ENCODE measurements around the gene CCL2. TPM values are rescaled to one million over a fixed set of nuclear protein-coding genes. Genes with fewer than 3 reads are reported as not detected.

CCL2 gene
- total RNA-seq, 1 donor from 2014 or later: not detected

DNA sequence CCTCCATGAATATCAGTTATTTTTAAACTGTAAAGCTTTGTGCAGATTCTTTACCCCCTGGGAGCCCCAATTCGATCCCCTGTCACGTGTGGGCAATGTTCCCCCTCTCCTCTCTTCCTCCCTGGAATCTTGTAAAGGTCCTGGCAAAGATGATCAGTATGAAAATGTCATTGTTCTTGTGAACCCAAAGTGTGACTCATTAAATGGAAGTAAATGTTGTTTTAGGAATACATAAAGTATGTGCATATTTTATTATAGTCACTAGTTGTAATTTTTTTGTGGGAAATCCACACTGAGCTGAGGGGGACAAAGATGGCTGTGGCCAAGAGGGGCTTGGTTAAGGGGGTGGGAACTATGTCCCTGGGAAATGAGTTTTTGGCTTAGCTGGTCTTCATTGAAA is 32.8 kb downstream of the CCL2 start:
- Mint-ChIP-seq H3K4me3 (ENCODE audit: unreplicated experiment) (no peak overlapping the region), H3K9me3 (ENCODE audit: unreplicated experiment) (no peaks in the 10 kb centered on the region), H3K27me3 (ENCODE audit: unreplicated experiment) (peaks cover 2% of the 10 kb centered on the region), H3K36me3 (ENCODE audit: unreplicated experiment) (no peaks in the 10 kb centered on the region), H3K27ac (ENCODE audit: unreplicated experiment) (no peak overlapping the region), H3K4me1 (ENCODE audit: low read depth, unreplicated experiment) (no peaks in the 10 kb centered on the region)
- TF ChIP-seq, protein P1, sequence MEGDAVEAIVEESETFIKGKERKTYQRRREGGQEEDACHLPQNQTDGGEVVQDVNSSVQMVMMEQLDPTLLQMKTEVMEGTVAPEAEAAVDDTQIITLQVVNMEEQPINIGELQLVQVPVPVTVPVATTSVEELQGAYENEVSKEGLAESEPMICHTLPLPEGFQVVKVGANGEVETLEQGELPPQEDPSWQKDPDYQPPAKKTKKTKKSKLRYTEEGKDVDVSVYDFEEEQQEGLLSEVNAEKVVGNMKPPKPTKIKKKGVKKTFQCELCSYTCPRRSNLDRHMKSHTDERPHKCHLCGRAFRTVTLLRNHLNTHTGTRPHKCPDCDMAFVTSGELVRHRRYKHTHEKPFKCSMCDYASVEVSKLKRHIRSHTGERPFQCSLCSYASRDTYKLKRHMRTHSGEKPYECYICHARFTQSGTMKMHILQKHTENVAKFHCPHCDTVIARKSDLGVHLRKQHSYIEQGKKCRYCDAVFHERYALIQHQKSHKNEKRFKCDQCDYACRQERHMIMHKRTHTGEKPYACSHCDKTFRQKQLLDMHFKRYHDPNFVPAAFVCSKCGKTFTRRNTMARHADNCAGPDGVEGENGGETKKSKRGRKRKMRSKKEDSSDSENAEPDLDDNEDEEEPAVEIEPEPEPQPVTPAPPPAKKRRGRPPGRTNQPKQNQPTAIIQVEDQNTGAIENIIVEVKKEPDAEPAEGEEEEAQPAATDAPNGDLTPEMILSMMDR (IDR thresholded peaks at IDR 0.05; ENCODE audit: partially characterized antibody, unreplicated experiment): no peak
- DNase-seq: no peak

- Mint-ChIP-seq H3K9me3 (ENCODE audit: unreplicated experiment) (peaks cover under 1% of the 10 kb centered on the region), H3K27me3 (ENCODE audit: unreplicated experiment) (peaks cover 2% of the 10 kb centered on the region), H3K36me3 (ENCODE audit: unreplicated experiment) (no peaks in the 10 kb centered on the region), H3K4me1 (ENCODE audit: low read depth, unreplicated experiment) (no peaks in the 10 kb centered on the region), H3K27ac (ENCODE audit: unreplicated experiment) (no peak overlapping the region), H3K4me3 (ENCODE audit: unreplicated experiment) (no peak overlapping the region)
- TF ChIP-seq, protein P1 (IDR thresholded peaks at IDR 0.05; ENCODE audit: partially characterized antibody, unreplicated experiment): no peak
- no peak for DNase-seq
Observed at GRCh38 chr17:34290586-34290985, 35.5 kb downstream of the CCL2 start.

GRCh38 chr17:34291721-34292348 is 36.8 kb downstream of the CCL2 start:
- Mint-ChIP-seq H3K4me3 (ENCODE audit: unreplicated experiment) (no peak overlapping the region), H3K27ac (ENCODE audit: unreplicated experiment) (no peak overlapping the region), H3K27me3 (ENCODE audit: unreplicated experiment) (peaks cover 2% of the 10 kb centered on the region), H3K9me3 (ENCODE audit: unreplicated experiment) (peaks cover 2% of the 10 kb centered on the region), H3K36me3 (ENCODE audit: unreplicated experiment) (no peaks in the 10 kb centered on the region), H3K4me1 (ENCODE audit: low read depth, unreplicated experiment) (no peaks in the 10 kb centered on the region)
- TF ChIP-seq, protein P1 (IDR thresholded peaks at IDR 0.05; ENCODE audit: partially characterized antibody, unreplicated experiment): no peak
- DNase-seq: no peak

GRCh38 chr17:34299027-34299426 is 43.9 kb downstream of the CCL2 start:
- Mint-ChIP-seq H3K27me3 (ENCODE audit: unreplicated experiment) (peaks cover 3% of the 10 kb centered on the region), H3K36me3 (ENCODE audit: unreplicated experiment) (peaks cover 9% of the 10 kb centered on the region), H3K4me1 (ENCODE audit: low read depth, unreplicated experiment) (no peaks in the 10 kb centered on the region), H3K4me3 (ENCODE audit: unreplicated experiment) (no peak overlapping the region), H3K9me3 (ENCODE audit: unreplicated experiment) (peaks cover 10% of the 10 kb centered on the region), H3K27ac (ENCODE audit: unreplicated experiment) (no peak overlapping the region)
- DNase-seq: no peak
- TF ChIP-seq, protein P1 (IDR thresholded peaks at IDR 0.05; ENCODE audit: partially characterized antibody, unreplicated experiment): no peak

DNA sequence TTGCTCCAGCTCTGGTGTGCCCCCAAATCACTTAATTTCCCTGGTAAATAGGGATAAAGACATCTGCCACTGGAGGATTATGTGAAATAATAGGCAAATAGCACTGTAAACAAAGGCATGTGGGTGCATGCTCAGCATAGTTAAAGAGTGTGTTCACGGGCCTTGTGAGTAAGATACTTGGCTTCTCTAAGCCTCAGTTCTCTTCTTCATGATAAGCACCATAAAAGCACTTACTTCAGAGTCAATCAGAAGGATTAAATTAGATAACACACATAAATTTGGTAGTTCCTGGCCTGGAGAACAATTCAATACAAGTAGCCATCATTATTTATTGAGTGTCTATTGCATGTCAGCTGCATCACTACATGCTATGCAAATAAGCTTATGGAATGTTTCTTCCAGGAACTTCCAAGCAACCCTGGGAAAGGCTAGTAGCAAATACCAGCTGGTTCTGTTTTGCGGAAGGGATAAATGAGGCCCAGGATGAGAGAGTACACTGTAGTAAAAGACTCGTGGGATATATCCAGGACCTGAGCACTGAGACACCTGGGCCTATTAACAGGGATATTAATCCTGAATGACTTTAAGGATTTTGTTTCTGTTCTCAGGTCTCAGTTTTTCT is 45.0 kb downstream of the CCL2 start:
- Mint-ChIP-seq H3K36me3 (ENCODE audit: unreplicated experiment) (peaks cover 14% of the 10 kb centered on the region), H3K9me3 (ENCODE audit: unreplicated experiment) (peaks cover 10% of the 10 kb centered on the region), H3K4me1 (ENCODE audit: low read depth, unreplicated experiment) (no peaks in the 10 kb centered on the region), H3K27ac (ENCODE audit: unreplicated experiment) (no peak overlapping the region), H3K4me3 (ENCODE audit: unreplicated experiment) (no peak overlapping the region), H3K27me3 (ENCODE audit: unreplicated experiment) (peaks cover 5% of the 10 kb centered on the region)
- TF ChIP-seq, protein P1 (IDR thresholded peaks at IDR 0.05; ENCODE audit: partially characterized antibody, unreplicated experiment): no peak
- no peak for DNase-seq
